HEK293 (cell line): ENCODE data around the gene KCTD14.

ENCODE experiments used
- CTCF ChIA-PET: fragments of 350-600 bp; formaldehyde crosslinking; extraction: SDS; loops from one replicate; lab custom pipeline; 2021; ENCODE audit warnings: antibody characterized with exemption; lab: Yijun Ruan, JAX
- POLR2A ChIA-PET: fragments of 300-600 bp; formaldehyde crosslinking; extraction: SDS; loops from one replicate; lab custom pipeline; 2020; ENCODE audit warnings: antibody characterized with exemption, inconsistent platforms; lab: Yijun Ruan, JAX
- H3K27ac ChIP-seq: fragments of 200-500 bp; sonication (Bioruptor generic); 2 replicates; pipeline ENCODE4 v1.5.1; 2014; ENCODE audit warnings: low read depth, low read length, control low read depth, inconsistent platforms; ENCODE audit errors: extremely low read depth
- H3K36me3 ChIP-seq, 2 experiments: fragments of 200-500 bp in 1 of 2; sonication (Bioruptor generic) in 1 of 2; 1 replicate in 1 of 2; 2 replicates in 1 of 2; pipeline ENCODE4 v1.5.1; 2014 to 2017; ENCODE audit warnings: inconsistent platforms in 2 of 2, low read length in 2 of 2; ENCODE audit not compliant: control insufficient read depth in 2 of 2, insufficient read depth in 1 of 2
- H3K4me1 ChIP-seq: fragments of 200-500 bp; sonication (Bioruptor generic); 2 replicates; pipeline ENCODE4 v1.5.1; 2014; ENCODE audit warnings: mild to moderate bottlenecking, low read length, inconsistent platforms; ENCODE audit not compliant: control insufficient read depth, insufficient read depth
- H3K4me3 ChIP-seq: 2 replicates; pipeline ENCODE4 v1.5.1; 2011; ENCODE audit warnings: low read depth, mild to moderate bottlenecking, control low read depth, low read length, moderate library complexity
- H3K9me3 ChIP-seq: fragments of 200-500 bp; sonication (Bioruptor generic); 2 replicates; pipeline ENCODE4 v1.5.1; 2014; ENCODE audit warnings: low read depth, low read length, inconsistent platforms; ENCODE audit not compliant: control insufficient read depth, insufficient read depth
- KLF1 ChIP-seq: fragments of 450-650 bp; formaldehyde crosslinking; IDR thresholded peaks from 2 replicates; pipeline ENCODE4 v1.5.1; 2016; ENCODE audit warnings: missing biosample characterization, missing genetic modification characterization
- PBX3 ChIP-seq: sonication (generic); formaldehyde crosslinking; IDR thresholded peaks from 2 replicates; pipeline ENCODE4 v1.8.1; 2022; ENCODE audit warnings: mild to moderate bottlenecking, moderate library complexity, missing genetic modification reagents
- PRDM10 ChIP-seq: fragments of 450-650 bp; formaldehyde crosslinking; IDR thresholded peaks from 2 replicates; pipeline ENCODE4 v1.5.1; 2016; ENCODE audit warnings: missing biosample characterization, missing genetic modification characterization
- REST ChIP-seq: fragments of 450-650 bp; formaldehyde crosslinking; IDR thresholded peaks from 2 replicates; pipeline ENCODE4 v1.5.1; 2016; ENCODE audit warnings: missing biosample characterization, missing genetic modification characterization
- SCRT2 ChIP-seq: fragments of 450-650 bp; formaldehyde crosslinking; IDR thresholded peaks from 2 replicates; pipeline ENCODE4 v1.5.1; 2016; ENCODE audit warnings: missing biosample characterization, missing genetic modification characterization
- ZBTB1 ChIP-seq: fragments of 450-650 bp; formaldehyde crosslinking; IDR thresholded peaks from 2 replicates; pipeline ENCODE4 v1.5.1; 2016; ENCODE audit warnings: missing biosample characterization, missing genetic modification characterization
- ZBTB26 ChIP-seq: fragments of 450-650 bp; formaldehyde crosslinking; optimal IDR thresholded peaks from 2 replicates; pipeline ENCODE3; 2016; ENCODE audit warnings: missing biosample characterization, mild to moderate bottlenecking, missing genetic modification characterization
- ZBTB7A ChIP-seq: fragments of 450-650 bp; formaldehyde crosslinking; IDR thresholded peaks from 2 replicates; pipeline ENCODE4 v1.5.1; 2016; ENCODE audit warnings: low read depth, missing biosample characterization, missing genetic modification characterization
- ZNF140 ChIP-seq: fragments of 450-650 bp; formaldehyde crosslinking; IDR thresholded peaks from 2 replicates; pipeline ENCODE4 v1.5.1; 2016; ENCODE audit warnings: missing biosample characterization, missing genetic modification characterization
- ZNF19 ChIP-seq: fragments of 450-650 bp; formaldehyde crosslinking; IDR thresholded peaks from 2 replicates; pipeline ENCODE4; 2016; ENCODE audit warnings: missing biosample characterization, missing genetic modification characterization, low read depth
- ZNF23 ChIP-seq: fragments of 450-650 bp; formaldehyde crosslinking; IDR thresholded peaks from 2 replicates; pipeline ENCODE4 v1.5.1; 2016; ENCODE audit warnings: missing biosample characterization, missing genetic modification characterization, borderline replicate concordance
- ZNF26 ChIP-seq: fragments of 450-650 bp; formaldehyde crosslinking; IDR thresholded peaks from 2 replicates; pipeline ENCODE4 v1.5.1; 2016; ENCODE audit warnings: missing biosample characterization, missing genetic modification characterization
- ZNF311 ChIP-seq: fragments of 450-650 bp; formaldehyde crosslinking; IDR thresholded peaks from 2 replicates; pipeline ENCODE4 v1.5.1; 2017; ENCODE audit warnings: missing biosample characterization, missing genetic modification characterization, borderline replicate concordance
- ZNF324 ChIP-seq: fragments of 450-650 bp; formaldehyde crosslinking; IDR thresholded peaks from 2 replicates; pipeline ENCODE4 v1.5.1; 2016; ENCODE audit warnings: missing biosample characterization, missing genetic modification characterization
- ZNF366 ChIP-seq: fragments of 450-650 bp; formaldehyde crosslinking; conservative IDR thresholded peaks from 2 replicates; pipeline ENCODE4 v1.5.1; 2016; ENCODE audit warnings: missing biosample characterization, missing genetic modification characterization
- ZNF37A ChIP-seq: fragments of 450-650 bp; IDR thresholded peaks from 2 replicates; pipeline ENCODE4 v1.5.1; 2018; ENCODE audit warnings: missing biosample characterization, missing genetic modification characterization
- ZNF391 ChIP-seq: fragments of 450-650 bp; formaldehyde crosslinking; IDR thresholded peaks from 2 replicates; pipeline ENCODE4 v1.5.1; 2016; ENCODE audit warnings: low read depth, missing biosample characterization, missing genetic modification characterization, borderline replicate concordance
- ZNF394 ChIP-seq: fragments of 450-650 bp; formaldehyde crosslinking; IDR thresholded peaks from 2 replicates; pipeline ENCODE4 v1.5.1; 2016; ENCODE audit warnings: missing biosample characterization, missing genetic modification characterization, mild to moderate bottlenecking, moderate library complexity, borderline replicate concordance
- ZNF473 ChIP-seq: fragments of 450-650 bp; formaldehyde crosslinking; IDR thresholded peaks from 2 replicates; pipeline ENCODE4 v1.5.1; 2017; ENCODE audit warnings: missing biosample characterization, missing genetic modification characterization
- ZNF621 ChIP-seq: fragments of 450-650 bp; formaldehyde crosslinking; IDR thresholded peaks from 2 replicates; pipeline ENCODE4 v1.5.1; 2017; ENCODE audit warnings: missing biosample characterization, missing genetic modification characterization
- ZNF658 ChIP-seq: fragments of 450-650 bp; formaldehyde crosslinking; IDR thresholded peaks from 2 replicates; pipeline ENCODE4; 2016; ENCODE audit warnings: missing biosample characterization, missing genetic modification characterization
- ZNF704 ChIP-seq: fragments of 450-650 bp; formaldehyde crosslinking; IDR thresholded peaks from 2 replicates; pipeline ENCODE4 v1.5.1; 2016; ENCODE audit warnings: missing biosample characterization, missing genetic modification characterization
- ZSCAN30 ChIP-seq: fragments of 450-650 bp; IDR thresholded peaks from 2 replicates; pipeline ENCODE4 v1.5.1; 2018; ENCODE audit warnings: missing biosample characterization, mild to moderate bottlenecking, missing genetic modification characterization, moderate library complexity
- ZXDB ChIP-seq: fragments of 450-650 bp; formaldehyde crosslinking; IDR thresholded peaks from 2 replicates; pipeline ENCODE4 v1.5.1; 2016; ENCODE audit warnings: missing biosample characterization, missing genetic modification characterization

KCTD14 gene

GRCh38 chr11:77994434-77995362, 28.4 kb downstream of the KCTD14 start, which contains the start of gene INTS4:
Gene INTS4, minus strand, starts transcription at chr11:77994668. Its CDS starts 25 bp downstream, at chr11:77994643.
- Histone ChIP-seq H3K4me1 (no peaks in the 10 kb centered on the region), H3K9me3 (no peaks in the 10 kb centered on the region), H3K4me3 (peak within 1 kb of the TSS; percentile 81), H3K36me3 (peaks cover 4 to 18% of the 10 kb centered on the region in 2 experiments; a peak in 2 of 3 replicates), H3K27ac (peak within 1 kb of the TSS; percentile 32; the same call in 1 of the 2 replicates)
- POLR2A ChIA-PET: interaction anchor here (0.5 to 2.0 kb wide), 27 partner anchors 9 to 521 kb away, joined by 3 to 19 read pairs (median 4); partner anchors contain the start of genes ALG8, CLNS1A, KCTD21 and NDUFC2
- CTCF ChIA-PET: interaction anchor here (0.6 to 1.4 kb wide), 12 partner anchors 9 to 947 kb away, joined by 3 to 13 read pairs (median 4); no protein-coding TSS in a partner anchor
- TF ChIP-seq PRDM10 (tag by site-specific recombination) (peak; percentile 94), ZNF324 (tag by site-specific recombination) (no peak), KLF1 (tag by site-specific recombination) (peak; percentile 69), PBX3 (CRISPR knock-in tag) (0 out of 2 replicates have a peak, but pooled peaks have one; percentile 57), ZBTB1 (tag by site-specific recombination) (no peak), ZNF366 (peak; percentile 97), REST (tag by site-specific recombination) (no peak), ZNF394 (tag by site-specific recombination) (peak; percentile 93; the same call in 1 of the 2 replicates), ZNF19 (tag by site-specific recombination) (no peak), ZNF26 (tag by site-specific recombination) (no peak), ZNF658 (tag by site-specific recombination) (no peak), SCRT2 (tag by site-specific recombination) (peak; percentile 81), ZNF23 (tag by site-specific recombination) (no peak), ZNF473 (tag by site-specific recombination) (no peak), ZBTB7A (tag by site-specific recombination) (no peak), ZSCAN30 (0 out of 2 replicates have a peak, but pooled peaks have one; percentile 34), ZNF37A (tag by site-specific recombination) (no peak), ZNF140 (tag by site-specific recombination) (no peak), ZNF621 (tag by site-specific recombination) (no peak), ZNF391 (tag by site-specific recombination) (no peak), ZNF311 (no peak), ZXDB (tag by site-specific recombination) (peak; percentile 84), ZBTB26 (tag by site-specific recombination) (peak; percentile 31), ZNF704 (tag by site-specific recombination) (no peak)
